GM19324 (cell line): ENCODE results near the gene PRKCI.
A peak's percentile ranks its signal among the peaks of the same experiment; 100 is the strongest.
"Not testable (repeated sequence)": the region's sequence is repeated elsewhere in the genome, so short reads cannot be mapped to it uniquely, and the experiment has no call there.

ENCODE experiments used
- ATAC-seq: cut with Tn5 transposase; IDR thresholded peaks from one replicate; pipeline ENCODE4 v1.9.1; 2021; ENCODE audit warnings: mild to moderate bottlenecking, moderate library complexity; ENCODE audit not compliant: unreplicated experiment, low FRiP score

PRKCI gene

DNA sequence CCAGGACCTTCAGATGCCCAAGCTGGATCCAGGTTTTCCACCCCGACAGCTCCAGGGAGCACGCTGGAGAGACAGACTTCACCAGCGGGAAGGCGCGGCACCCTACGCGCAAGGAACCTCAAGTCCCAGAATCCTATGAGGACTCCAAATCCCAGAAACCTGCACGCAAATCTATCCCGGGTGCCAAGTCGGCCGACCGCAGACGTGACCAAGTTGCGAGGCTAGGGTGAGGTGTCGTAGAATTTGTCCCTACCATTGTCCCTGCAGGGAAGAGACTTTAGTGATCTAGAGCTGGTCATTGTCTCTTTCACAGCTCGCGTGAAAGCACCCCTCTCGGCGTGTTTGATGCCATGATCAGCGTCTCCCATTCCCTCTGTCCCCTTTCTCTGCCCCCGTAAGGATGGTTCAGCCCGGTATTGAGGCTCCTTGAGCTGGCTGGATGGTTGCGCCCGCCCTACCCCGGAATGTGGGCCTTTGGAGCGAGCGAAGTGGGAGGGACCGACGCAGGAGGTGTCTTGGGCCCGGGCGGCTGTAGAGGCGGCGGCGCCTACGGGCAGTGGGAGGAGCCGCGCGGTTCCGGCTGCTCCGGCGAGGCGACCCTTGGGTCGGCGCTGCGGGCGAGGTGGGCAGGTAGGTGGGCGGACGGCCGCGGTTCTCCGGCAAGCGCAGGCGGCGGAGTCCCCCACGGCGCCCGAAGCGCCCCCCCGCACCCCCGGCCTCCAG, at the start of gene PRKCI:
TSS of gene PRKCI (plus strand) at position 501 of the 723 bp plus-strand sequence. CDS start 246 bp downstream, outside the sequence.
- ATAC-seq = peak; percentile 98

DNA sequence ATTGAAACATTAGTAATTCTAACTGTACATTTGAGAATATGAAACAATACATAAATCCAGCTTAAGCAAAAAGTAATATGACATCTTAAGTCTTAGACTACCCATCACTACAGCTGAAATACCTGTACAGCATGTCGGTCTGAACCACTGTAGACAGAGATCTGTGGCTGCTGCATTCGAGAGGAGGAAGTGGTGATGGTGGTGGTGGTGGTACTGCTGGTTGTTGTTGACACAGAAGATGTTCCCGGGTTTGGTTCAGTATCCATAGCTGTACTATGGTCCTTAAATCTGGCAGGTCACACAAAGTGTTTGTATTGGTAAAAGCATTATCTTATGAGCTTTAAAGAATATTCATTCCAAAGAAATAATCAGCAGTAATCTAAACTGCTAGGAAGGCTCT, 43.6 kb upstream of the PRKCI start:
- ATAC-seq = no peak

DNA sequence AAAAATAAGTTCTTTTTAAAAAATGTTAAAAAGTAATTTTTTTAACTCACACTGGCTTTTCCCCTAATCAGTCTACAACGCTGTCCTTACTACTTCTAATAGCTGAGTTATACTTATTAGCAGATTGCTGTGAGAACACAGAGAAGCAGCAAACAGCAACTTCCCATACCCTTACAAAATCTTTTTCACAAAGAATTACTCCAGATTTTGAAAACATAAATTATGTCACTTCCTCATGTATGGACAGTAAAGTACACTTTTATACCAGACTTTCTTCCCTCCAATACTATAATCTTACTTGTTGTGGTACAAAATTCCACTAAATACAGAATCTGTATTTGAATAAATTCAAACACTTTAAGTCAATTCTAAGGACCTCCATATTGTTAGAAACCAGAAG, 42.8 kb upstream of the PRKCI start:
- no peak for ATAC-seq

DNA sequence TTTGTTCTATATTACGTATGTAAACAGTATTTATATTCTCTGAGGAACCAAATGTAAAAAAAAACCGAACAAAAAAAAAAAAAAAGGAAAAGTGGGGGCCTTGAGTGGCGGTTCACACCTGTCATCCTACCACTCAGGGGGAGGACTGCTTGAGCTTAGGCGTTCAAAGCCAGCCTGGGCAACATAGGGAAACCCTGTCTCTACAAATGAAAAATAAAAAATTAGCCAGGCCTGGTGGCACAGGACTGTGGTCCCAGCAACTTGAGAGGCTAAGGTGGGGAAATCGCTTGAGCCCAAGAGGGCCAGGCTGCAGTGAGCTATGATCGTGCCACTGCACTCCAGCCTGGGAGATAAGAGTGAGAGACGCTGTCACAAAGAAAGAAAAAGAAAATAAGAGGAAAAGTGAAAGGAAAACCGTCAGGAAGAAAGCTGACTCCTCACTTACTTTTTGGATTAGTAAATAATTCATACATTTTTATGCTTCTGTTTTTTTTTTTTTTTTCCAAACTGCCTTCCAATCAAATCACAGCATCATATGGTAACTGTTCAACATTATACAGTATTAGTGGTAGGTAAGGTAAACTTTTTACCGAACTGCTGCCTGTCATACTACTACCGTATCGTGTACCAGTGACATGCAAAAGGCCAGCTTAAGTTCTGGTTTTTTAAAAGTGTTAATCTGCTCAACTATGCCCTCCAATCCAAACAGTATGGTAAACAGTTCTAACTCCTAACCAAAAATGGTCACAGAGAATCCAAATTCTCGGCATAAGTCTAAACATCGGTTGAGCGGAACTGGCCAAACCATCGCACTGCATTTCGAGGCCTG, 41.9 kb upstream of the PRKCI start:
- ATAC-seq = peak; percentile 7

DNA sequence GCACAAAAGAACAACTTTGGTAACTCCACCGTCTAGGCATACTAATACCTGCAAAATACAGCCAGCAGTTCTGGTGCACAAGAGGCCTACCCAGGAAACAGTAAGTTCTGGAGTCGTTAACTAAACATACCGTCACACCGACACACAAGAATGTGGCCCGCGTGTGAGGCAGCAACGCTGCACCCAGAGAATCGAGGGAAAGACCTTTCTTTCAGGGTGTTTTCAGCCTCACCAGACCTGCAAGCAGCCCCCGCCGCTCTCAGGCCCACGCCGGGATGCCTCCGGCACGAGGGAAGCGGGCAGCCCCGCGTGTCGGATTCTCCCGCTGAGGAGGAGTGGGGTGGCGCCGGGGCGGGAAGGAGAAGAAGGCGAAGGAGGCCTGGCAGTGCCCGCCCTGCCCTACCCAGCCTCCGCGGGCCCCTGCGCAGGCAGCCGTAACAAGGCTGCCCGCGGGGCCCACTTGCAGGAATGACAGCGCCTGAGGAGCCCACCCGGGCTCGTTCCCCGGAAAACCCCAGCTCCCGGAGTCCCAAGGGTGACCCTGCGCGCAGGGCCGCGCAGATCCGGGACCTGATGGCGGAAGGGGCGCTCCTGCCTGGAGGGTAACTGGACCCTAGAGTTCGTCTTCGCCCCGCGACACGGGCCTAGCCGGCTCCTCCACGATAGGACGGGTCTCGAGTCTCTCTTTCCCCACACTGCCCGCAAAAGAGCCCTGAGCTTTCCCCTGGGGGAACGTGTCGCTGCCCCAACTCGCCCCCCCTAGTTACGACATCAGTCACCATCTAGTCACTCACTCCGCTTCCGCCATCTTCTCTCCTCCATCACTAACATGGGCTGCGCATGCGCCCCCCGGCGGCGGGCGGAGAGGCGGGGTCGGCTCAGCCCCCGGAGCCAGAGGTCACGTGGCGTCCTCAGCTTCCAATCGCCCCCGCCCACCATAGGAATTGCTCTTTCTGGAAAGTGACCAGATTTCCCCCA, 41.0 kb upstream of the PRKCI start, which contains the start of gene PHC3:
TSS of gene PHC3 (minus strand) at position 826 of the 978 bp plus-strand sequence. CDS start at position 808, 18 bp downstream.
- ATAC-seq = peak; percentile 78

DNA sequence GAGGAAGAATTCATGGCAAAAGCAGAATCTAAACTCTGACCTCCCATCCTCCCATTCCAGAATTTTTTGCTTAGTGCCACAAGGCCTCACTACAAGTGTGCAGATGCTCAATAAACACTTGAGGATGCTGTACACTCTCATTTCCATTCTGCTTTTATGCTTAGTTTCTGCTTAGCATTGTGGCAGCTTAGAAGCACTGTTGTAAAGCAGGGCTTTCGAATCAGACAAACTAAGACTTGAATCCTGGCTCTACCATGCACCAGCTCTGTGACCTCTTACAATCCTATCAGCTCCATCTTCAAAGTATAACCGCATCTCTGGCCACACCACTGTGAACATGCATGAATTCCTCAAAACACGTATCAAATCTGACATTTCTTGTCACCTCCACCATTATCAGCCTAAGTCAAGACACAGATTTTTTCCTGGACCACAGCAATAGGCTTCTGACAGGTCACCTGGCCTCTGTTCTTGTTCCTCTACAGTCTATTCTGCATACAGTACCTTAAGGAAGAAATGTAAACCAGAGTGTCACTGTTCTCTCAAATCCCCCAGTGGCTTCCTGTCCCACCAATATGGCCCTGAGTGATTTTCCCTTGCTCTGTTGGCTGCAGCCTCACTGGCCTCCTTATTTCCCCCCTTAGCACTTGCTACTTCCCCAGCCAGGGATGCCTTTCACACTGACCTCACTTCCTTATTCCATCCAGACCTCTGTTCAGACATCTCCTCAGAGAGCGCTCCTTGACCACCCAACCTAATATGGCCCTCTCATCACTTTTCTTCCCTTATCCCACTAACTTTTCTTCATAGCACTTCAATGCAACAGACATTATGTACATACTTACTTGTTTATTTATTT, 32.6 kb upstream of the PRKCI start:
- ATAC-seq = peak; percentile 22

DNA sequence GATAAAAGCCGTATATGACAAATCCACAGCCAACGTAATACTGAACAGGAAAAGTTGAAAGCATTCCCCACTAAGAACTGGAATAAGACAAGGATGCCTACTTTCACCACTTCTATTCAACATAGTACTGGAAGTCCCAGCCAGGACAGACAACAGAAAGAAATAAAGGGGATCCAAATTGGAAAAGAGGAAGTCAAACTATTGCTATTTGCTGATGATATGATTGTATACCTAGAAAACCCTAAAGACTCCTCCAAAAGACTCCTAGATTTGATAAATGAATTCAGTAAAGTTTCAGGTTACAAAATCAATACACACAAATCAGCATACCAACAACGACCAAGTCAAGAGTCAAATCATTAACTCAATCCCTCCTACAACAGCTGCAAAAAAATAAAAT, 26.5 kb upstream of the PRKCI start:
- not testable (repeated sequence) for ATAC-seq

DNA sequence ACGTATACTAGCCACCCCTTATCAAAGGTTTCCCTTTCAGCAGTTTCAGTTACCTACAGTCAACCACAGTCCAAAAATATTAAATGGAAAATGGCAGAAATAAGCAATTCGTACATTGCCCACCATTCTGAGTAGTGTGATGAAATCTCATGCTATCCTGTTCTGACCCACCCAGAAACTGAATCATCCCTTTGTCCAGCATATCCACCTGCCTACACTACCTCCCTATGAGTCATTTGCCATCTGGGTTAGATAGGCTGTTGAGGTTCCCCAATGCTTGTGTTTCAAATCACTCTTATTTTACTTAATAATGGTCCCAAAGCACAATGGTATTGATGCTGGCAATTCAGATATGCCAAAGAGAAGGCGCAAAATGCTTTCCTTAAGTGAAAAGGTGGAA, 25.4 kb upstream of the PRKCI start:
- ATAC-seq = no peak

DNA sequence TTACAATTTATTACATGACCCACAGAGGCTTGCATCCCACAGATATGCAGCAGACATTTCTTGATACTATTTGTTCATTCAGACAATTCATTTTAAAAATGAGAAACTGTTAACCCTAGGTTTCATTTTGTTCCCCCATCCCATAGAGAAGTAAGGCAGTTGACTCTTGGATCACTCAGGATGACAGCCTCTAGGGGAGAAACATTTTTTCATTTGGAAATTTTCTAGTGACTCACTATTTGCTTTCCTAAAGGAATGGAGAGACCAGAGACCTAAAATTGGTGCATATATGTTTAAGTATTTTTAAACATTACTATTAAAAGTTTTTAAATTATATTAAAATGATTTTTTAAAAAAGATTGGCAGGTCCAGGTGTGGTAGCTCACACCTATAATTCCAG, 21.2 kb upstream of the PRKCI start:
- ATAC-seq = no peak

DNA sequence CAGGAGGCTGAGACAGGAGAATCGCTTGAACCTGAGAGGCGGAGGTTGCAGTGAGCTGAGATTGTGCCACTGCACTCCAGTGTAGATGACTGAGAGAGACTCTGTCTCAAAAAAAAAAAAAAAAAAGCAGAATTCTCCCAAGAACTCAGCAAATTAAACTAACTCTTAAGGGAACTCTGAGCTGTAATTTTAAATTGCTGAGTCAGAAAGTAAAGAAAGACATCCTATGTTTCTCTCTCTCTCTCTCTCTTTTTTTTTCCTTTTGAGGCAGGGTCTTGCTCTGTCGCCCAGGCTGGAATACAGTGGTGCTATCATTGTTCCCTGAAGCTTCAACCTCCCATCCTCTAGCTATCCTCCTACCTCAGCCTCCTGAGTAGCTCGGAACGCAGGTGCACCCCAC, 20.7 kb upstream of the PRKCI start:
- ATAC-seq = no peak

DNA sequence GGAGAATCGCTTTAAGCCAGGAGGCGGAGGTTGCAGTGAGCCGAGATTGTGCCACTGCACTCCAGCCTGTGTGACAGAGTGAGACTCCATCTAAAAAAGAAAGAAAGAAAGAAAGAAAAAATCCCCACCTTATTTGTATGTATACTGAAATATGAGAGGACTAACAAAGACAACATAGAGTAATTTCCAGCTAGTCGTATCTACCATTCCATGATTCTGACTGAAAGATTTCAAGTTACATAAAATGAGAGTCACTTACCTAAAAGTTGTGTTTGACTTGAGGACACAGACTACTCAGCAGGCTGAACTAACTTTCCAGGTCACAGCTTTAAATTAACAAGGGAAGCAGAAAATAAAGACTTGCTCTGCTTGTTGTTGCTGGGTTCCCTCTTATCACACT, 18.8 kb upstream of the PRKCI start:
- no peak for ATAC-seq

DNA sequence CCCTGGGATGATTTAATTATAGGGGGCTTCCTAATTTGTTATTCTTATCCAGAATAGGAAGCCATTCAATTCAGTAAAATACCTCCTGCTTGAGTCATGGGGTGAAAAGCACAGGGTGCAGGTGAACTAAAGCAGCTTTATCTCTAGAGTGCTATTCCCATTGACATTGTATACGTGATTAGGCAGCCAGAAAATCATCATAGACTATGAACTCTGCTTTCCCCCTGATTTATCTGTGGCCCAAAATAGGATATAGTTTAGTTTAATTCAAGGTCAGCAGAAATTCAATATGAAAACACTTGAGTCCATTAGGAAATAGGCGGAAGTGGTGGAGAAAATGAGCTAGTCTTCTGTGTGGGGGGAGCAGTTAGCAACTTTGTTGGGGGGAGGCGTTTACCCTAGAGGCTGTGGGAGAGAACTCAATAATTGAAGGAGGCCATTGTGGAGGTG, 18.2 kb upstream of the PRKCI start:
- ATAC-seq = no peak

DNA sequence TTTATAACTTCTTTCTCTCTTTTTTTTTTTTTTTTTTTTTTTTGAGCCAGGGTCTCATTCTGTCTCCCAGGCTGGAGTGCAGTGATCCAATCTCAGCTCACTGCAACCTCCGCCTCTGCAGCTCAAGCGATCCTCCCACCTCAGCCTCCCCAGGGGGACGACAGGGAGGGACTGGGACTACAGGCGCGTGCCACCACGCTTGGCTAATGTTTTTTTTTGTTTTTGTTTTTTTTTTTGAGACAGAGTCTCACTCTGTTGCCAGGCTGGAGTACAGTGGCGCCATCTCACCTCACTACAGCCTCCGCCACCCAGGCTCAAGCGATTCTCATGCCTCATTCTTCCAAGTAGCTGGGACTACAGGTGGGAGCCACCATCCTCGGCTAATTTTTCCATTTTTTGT, 17.7 kb upstream of the PRKCI start:
- ATAC-seq = no peak

DNA sequence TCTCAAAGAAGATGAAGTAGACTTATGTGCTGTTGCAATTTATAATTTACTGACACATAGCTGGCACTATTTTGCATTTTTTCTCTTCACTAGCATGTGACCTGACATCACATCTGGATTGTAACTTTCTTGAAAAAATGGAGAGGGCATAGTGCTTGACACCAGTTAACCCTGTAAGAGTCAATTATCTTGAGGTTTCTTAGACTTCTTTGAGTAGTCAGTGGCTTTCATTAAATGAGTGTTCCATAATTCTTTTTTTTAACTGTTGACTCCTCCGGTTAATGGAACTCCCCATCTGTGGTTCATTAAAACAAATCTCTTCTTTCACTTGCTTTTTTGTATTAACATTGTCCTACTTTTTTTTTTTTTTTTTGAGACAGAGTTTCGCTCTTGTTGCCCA, 16.9 kb upstream of the PRKCI start:
- no peak for ATAC-seq

DNA sequence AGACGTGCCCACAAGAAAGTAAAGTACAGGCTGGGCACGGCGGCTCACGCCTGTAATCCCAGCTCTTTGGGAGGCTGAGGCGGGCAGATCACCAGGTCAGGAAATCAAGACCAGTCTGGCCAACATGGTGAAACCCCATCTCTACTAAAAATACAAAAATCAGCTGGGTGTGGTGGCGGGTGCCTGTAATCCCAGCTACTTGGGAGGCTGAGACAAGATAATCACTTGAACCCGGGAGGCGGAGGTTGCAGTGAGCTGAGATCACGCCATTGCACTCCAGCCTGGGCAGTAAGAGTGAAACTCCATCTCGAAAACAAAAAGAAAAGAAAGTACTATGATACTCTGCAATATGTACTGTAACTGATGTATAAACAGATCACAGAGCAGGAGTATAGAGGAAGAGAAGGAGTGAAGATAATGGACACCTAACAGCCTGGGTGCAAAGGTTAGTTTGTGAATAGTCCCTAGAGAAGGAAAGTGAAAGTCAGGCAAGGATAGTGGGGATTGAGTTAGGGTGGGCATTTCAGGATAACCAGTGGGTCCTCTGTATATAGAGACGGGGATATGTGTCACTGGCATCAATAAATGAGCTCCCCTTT, 16.0 kb upstream of the PRKCI start:
- not testable (repeated sequence) for ATAC-seq

DNA sequence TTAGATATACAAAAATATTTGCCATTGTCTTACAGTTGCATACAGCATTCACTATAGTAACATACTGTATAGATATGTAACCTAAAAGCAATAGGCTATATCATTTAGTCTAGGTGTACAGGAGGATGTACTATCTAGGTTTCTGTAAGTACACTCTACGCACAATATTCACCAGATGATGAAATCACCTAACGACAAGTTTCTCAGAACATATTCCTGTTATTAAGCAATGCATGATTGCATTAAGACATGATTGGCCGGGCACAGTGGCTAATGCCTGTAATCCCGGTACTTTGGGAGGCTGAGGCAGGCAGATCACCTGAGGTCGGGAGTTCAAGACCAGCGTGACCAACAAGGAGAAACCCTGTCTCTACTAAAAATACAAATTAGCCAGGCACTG, 14.5 kb upstream of the PRKCI start:
- ATAC-seq = no peak

DNA sequence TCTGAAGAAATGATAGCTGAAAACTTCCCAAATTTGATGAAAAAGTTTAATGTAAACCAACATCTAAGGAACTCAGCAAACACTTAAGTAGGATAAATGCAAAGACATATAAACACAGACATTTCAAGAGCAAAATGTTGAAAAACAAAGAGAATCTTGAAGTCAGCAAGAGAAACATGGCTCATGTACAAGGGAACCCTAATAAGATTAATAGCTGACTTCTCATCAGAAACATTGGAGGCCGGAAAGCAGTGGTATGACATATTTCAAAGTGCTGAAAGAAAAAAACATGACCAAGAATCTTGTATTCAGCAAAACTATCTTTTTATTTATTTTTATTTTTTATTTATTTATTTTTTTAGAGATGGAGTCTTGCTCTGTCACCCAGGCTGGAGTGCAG, 10.6 kb upstream of the PRKCI start:
- ATAC-seq = no peak

DNA sequence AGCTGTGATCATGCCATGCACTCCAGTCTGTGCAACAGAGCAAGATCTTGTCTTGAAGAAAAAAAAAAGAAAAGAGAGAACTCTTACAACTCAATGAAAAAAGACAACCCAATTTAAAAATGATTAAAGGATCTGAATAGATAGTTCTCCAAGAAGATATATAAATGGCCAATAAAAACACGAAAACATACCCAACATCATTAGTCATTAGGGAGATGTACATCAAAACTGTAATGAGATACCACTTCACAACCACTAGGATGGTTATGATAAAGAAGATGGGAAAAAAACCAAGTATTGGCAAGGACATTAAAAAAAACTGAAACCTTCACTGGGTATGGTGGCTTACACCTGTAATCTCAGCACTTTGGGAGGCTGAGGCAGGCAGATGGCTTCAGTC, 2.4 kb upstream of the PRKCI start:
- ATAC-seq = no peak

DNA sequence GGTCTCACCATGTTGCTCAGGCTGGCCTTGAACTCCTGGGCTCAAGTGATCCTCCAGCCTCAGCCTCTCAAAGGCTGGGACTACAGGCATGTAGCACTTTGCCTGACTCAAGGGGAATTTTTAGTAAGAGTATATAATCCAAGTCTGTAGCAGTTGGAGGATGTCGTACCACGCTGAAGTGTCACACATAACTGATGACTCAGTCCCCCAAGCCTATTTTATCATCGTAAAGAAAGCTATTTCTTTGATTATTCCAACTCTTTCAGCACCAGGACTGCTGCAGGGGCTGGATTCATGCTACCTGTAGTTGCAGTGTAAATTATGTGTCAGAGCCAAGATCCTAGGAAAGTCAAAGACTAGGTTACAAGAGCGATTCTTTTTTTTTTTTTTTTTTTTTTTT, 1.4 kb upstream of the PRKCI start:
- no peak for ATAC-seq
